NCI-H146 treated with DMSO at 0.1 percent for 48 hours (cell line): Measurements from ENCODE around the gene MKLN1.
A peak's percentile ranks its signal among the peaks of the same experiment; 100 is the strongest.
"Not testable (repeated sequence)": the region's sequence is repeated elsewhere in the genome, so short reads cannot be mapped to it uniquely, and the experiment has no call there.

ENCODE experiments used
- DNase-seq: peaks from one replicate; lab custom pipeline; 2025; ENCODE audit not compliant: unreplicated experiment; lab: John Stamatoyannopoulos, UW

Gene MKLN1

GRCh38 chr7:131455546-131455945, 127.9 kb downstream of the MKLN1 start:
- no peak for DNase-seq

- DNase-seq = no peak
Measured at GRCh38 chr7:131456338-131456737, 128.7 kb downstream of the MKLN1 start.

GRCh38 chr7:131459256-131459655, 131.6 kb downstream of the MKLN1 start:
- no peak for DNase-seq

GRCh38 chr7:131462059-131462458, 134.4 kb downstream of the MKLN1 start:
- DNase-seq = no peak

GRCh38 chr7:131462715-131463114, 135.0 kb downstream of the MKLN1 start:
- not testable (repeated sequence) for DNase-seq

GRCh38 chr7:131466735-131467365, 139.2 kb downstream of the MKLN1 start:
- DNase-seq = no peak

GRCh38 chr7:131467788-131468187, 140.1 kb downstream of the MKLN1 start:
- no peak for DNase-seq

- peak; percentile 96 for DNase-seq
Measured at GRCh38 chr7:131471250-131472004, 143.8 kb downstream of the MKLN1 start.

- no peak for DNase-seq
Measured at GRCh38 chr7:131476740-131477139, 149.1 kb downstream of the MKLN1 start.

- no peak for DNase-seq
Measured at GRCh38 chr7:131480384-131481315, 153.0 kb downstream of the MKLN1 start.

- no peak for DNase-seq
Measured at GRCh38 chr7:131482800-131483199, 155.1 kb downstream of the MKLN1 start.

GRCh38 chr7:131483586-131483985, 155.9 kb downstream of the MKLN1 start:
- DNase-seq = no peak

GRCh38 chr7:131486346-131486745, 158.7 kb downstream of the MKLN1 start:
- DNase-seq = no peak

GRCh38 chr7:131487217-131487616, 159.5 kb downstream of the MKLN1 start:
- no peak for DNase-seq

- no peak for DNase-seq
Measured at GRCh38 chr7:131488361-131488760, 160.7 kb downstream of the MKLN1 start.

GRCh38 chr7:131489196-131489595, 161.5 kb downstream of the MKLN1 start:
- no peak for DNase-seq

- DNase-seq = no peak
Measured at GRCh38 chr7:131489881-131490280, 162.2 kb downstream of the MKLN1 start.

GRCh38 chr7:131493081-131493480, 165.4 kb downstream of the MKLN1 start:
- no peak for DNase-seq

GRCh38 chr7:131493581-131493980, 165.9 kb downstream of the MKLN1 start:
- no peak for DNase-seq

- no peak for DNase-seq
Measured at GRCh38 chr7:131494182-131494581, 166.5 kb downstream of the MKLN1 start.

- DNase-seq = no peak
Measured at GRCh38 chr7:131495669-131496498, 168.2 kb downstream of the MKLN1 start.
